Inflammatory macrophage (primary cell): ENCODE results near the gene PDS5A.
A peak's percentile ranks its signal among the peaks of the same experiment; 100 is the strongest.
"Not testable (repeated sequence)": the region's sequence is repeated elsewhere in the genome, so short reads cannot be mapped to it uniquely, and the experiment has no call there.

Experiments used
- DNase-seq, 2 donors: peaks; one replicate each; pipeline ENCODE4 v3.0.0-alpha.2; 2020 to 2022
- total RNA-seq, 18 experiments: gene quantifications; one replicate each; lab custom pipeline; 2026; ENCODE audit warnings: mixed read lengths in 6 of 18, inconsistent platforms in 2 of 18; lab: John Stamatoyannopoulos, UW

PDS5A gene, protein sequence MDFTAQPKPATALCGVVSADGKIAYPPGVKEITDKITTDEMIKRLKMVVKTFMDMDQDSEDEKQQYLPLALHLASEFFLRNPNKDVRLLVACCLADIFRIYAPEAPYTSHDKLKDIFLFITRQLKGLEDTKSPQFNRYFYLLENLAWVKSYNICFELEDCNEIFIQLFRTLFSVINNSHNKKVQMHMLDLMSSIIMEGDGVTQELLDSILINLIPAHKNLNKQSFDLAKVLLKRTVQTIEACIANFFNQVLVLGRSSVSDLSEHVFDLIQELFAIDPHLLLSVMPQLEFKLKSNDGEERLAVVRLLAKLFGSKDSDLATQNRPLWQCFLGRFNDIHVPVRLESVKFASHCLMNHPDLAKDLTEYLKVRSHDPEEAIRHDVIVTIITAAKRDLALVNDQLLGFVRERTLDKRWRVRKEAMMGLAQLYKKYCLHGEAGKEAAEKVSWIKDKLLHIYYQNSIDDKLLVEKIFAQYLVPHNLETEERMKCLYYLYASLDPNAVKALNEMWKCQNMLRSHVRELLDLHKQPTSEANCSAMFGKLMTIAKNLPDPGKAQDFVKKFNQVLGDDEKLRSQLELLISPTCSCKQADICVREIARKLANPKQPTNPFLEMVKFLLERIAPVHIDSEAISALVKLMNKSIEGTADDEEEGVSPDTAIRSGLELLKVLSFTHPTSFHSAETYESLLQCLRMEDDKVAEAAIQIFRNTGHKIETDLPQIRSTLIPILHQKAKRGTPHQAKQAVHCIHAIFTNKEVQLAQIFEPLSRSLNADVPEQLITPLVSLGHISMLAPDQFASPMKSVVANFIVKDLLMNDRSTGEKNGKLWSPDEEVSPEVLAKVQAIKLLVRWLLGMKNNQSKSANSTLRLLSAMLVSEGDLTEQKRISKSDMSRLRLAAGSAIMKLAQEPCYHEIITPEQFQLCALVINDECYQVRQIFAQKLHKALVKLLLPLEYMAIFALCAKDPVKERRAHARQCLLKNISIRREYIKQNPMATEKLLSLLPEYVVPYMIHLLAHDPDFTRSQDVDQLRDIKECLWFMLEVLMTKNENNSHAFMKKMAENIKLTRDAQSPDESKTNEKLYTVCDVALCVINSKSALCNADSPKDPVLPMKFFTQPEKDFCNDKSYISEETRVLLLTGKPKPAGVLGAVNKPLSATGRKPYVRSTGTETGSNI (N-terminal part only)
- total RNA-seq, result 96.8 to 236 (median 182) reads per million in 18 experiments

DNA sequence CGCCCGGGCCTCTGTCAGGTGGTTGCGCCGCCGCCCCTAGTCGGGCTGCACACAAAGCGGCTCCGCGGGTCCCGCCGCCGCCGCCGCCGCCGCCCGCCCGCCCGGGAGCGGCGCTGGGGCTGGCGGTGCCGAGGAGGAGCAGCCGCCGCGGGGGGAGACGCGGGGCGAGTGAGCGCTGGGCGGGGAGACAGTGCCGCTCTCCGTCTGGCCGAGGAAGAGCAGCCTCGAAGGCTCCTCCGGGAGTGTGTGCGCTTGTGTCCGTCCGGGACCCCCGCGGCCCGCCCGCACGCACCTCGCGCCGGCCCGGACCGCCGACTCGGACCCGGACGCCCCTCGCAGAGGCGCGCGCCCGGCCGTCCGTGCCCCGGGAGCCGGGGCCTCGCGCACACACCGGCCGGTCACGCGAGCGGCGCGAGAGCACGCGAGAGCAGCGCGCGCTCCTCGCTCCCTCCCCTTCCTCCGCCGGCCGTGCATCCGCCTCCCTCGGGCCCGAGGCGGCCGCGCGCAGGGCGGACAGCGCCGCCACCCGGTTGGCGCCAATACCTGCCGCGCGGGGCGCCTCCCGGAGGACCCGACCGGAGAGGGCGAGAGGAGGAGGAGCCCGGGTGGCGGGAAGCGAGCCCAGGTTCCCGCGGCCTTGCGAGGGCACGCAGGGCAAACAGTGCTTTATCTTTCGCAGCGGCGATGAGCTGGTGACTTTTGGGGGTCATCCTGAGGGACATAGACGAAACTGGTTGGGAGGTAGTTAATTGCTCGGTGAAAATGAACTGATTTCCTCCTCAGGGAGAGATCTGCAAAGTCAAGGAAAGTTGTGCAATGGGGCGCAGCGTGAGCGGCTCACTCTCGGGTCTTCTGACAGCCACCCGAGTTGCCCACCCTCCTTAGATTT lies at the start of gene PDS5A:
PDS5A (minus strand) TSS at position 423 of the 889 bp plus-strand sequence. CDS start 1,334 bp downstream, outside the sequence.
- peak; percentile 94 for DNase-seq

DNA sequence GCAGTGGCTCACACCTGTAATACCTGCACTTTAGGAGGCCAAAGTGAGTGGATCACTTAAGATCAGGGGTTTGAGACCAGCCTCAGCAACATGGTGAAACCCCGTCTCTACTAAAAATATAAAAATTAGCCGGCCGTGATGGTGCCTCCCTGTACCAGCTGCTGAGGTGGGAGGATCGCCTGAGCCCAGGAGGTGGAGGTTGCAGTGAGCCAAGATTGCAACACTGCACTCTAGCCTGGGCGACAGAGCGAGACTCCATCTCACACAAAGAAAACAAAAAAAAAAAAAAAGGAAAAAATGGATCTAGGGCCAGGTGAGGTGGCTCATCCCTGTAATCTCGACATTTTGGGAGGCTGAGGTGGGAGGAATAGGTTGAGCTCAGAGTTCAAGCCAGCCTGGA lies 46.3 kb upstream of the PDS5A start:
- DNase-seq, result not testable (repeated sequence)

DNA sequence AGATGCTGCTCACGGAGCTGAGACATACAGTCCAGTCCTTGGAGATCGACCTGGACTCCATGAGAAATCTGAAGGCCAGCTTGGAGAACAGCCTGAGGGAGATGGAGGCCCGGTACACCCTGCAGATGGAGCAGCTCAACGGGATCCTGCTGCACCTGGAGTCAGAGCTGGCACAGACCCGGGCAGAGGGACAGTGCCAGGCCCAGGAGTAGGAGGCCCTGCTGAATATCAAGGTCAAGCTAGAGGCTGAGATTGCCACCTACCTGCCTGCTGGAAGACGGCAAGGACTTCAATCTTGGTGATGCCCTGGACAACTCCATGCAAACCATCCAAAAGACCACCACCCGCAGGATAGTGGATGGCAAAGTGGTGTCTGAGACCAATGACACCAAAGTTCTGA lies 43.4 kb upstream of the PDS5A start:
- DNase-seq, result not testable (repeated sequence)

DNA sequence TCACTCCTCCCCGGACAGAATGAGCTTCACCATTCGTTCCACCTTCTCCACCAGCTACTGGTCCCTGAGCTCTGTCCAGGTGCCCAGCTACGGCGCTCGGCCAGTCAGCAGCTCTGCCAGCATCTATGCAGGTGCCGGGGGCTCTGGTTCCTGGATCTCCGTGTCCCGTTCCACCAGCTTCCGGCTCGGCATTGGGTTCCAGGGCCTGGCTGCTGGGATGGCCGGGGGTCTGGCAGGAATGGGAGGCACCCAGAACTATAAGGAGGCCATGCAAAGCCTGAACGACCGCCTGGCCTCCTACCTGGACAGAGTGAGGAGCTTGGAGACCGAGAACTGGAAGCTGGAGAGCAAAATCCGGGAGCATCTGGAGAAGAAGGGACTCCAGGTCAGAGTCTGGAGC lies 42.5 kb upstream of the PDS5A start:
- no peak for DNase-seq

DNA sequence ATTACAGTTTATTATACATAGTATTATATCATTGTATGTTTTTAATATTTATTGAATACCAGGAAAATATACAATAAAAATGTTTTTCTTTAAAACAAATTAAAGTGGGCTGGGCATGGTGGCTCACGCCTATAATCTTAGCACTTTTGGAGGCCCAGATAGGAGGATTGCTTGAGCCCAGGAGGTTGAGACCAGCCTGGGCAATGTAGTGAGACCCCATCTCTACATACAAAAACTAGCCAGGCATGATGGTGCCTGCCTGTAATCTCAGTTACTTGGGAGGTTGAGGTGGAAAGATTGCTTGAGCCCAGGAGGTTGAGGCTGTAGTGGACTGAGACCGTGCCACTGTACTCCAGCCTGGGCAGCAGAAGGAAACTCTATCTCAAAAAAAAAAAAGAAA lies 38.3 kb upstream of the PDS5A start:
- DNase-seq, result no peak

DNA sequence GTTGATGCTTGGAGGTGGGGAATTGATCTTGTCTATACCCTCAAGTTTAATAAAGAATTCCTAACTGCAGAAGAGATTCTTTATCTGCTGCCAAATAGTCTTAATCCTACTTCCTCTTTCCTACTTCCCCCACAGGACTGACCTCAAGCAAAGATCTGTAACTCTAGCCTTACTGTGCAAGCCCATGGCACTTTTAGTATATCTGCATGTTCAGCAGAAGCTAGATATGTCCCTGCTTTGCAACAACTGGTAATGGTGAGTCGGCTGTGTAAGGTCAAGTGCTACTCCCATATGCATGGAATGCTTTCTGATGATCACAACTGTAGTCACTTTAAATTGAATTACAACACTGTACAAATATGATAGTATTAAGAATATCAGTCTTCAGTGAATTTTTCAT lies 26.3 kb upstream of the PDS5A start:
- peak; percentile 89 to 91 for DNase-seq

DNA sequence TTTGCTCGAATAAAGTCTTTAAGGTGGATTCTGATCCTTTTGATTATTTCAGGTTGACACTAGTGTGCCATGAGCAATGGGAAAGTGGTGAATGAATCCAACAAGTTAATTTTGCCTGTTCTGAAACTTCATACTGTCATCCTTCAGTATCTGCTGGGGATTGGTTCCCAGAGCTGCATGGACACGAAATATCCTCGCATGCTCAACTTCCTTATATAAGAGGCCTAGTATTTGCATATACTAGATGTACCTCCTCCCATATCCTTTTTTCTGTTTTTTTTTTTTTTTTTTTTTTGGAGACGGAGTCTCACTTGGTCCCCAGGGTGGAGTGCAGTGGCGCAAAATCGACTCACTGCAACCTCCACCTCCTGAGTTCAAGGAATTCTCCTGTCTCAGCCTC lies 23.0 kb upstream of the PDS5A start:
- peak; percentile 29 to 43 for DNase-seq

DNA sequence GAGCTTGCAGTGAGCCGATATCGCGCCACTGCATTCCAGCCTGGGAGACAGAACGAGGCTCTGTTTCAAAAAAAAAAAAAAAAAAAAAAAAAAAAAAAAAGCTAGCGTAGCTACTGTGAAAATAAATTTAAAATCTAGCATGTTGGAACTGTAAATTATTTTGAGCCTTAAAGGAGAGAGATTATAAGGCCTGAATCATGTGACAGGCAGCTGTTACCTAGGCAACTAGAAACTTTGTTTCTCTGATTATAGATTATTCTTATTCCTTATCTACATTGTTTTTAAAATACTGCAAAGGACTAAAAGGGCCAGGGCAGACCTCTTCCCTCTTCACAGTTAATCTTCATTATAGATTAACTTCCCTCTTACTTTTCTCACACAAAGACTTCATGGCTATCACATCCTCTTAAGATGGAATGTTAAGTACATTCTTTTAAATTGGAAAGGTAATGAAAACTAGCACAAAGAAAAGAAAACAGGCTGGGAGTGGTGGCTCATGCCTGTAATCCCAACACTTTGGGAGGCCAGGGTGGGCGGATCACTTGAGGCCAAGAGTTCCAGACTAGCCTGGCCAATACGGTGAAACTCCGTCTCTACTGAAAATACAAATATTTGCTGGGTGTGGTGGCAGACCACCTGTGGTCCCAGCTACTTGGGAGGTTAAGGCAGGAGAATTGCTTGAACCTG lies 21.1 kb upstream of the PDS5A start:
- no peak for DNase-seq

DNA sequence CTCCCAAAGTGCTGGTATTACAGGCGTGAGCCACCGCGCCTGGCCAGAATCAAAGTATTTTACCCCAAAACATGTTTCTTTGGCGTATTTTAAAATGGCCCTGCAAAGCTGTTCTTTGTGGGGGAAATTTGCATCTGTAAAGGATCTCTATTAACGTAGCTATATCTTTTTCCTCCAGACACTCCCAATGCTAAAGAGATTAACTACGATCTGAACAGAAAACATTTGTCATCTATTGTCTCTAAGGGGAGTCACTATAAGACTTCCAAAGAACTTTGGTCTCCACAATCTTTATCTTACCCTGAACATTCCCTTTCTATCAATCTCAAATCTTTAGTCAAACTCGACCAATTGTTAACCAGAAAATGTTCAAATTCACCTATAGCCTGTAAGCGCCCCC lies 19.1 kb upstream of the PDS5A start:
- no peak for DNase-seq

DNA sequence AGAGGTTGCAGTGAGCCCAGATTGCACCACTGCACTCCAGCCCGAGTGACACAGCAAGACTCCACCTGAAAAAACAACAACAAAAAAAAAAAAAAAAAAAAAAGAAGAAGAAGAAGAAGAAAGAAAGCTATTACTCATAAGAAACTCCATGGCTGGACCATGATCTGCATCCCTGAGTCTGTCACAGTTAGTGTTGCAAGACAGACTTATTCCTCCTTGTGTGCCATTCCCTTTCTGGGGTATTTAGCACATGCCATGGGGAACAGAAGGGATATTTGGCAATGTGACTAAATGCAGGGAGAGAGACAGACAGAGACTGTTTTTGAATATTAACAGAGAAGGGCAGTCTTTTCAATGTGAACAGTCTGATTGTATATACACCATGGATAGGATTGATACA lies 16.7 kb upstream of the PDS5A start:
- DNase-seq, result peak; percentile 19 to 30

DNA sequence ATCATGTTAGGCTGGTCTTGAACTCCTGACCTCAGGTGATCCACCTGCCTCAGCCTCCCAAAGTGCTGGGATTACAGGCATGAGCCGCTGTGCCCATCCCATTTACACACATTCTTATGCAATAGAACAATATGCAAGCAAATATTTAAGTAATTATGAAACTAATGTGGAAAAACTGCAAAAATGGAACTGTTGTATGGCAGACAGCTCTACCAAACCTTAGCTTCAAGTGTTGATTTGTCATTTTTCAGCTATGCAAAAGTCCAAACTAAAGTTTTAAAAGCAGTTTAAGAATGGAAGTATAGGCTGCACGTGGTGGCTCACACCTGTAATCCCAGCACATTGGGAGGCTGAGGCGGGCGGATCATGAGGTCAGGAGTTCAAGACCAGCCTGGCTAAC lies 11.7 kb upstream of the PDS5A start:
- DNase-seq, result not testable (repeated sequence)

DNA sequence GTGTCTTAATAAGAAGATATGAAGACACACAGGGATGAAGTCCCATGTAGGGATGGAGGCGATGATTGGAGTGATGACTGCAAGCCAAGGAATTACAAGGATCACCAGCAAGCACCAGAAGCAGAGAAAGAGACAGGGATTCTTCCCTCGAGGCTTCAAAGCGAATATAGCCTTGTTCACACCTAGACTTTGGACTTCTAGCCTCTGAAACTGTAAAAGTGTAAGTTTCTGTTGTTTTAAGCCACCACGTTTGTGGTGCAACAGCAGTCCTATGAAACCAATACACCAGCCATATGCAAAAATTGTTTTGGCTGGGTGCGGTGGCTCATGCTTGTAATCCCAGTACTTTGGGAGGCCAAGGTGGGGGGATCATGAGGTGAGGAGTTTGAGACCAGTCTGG lies 9.8 kb upstream of the PDS5A start:
- no peak for DNase-seq

DNA sequence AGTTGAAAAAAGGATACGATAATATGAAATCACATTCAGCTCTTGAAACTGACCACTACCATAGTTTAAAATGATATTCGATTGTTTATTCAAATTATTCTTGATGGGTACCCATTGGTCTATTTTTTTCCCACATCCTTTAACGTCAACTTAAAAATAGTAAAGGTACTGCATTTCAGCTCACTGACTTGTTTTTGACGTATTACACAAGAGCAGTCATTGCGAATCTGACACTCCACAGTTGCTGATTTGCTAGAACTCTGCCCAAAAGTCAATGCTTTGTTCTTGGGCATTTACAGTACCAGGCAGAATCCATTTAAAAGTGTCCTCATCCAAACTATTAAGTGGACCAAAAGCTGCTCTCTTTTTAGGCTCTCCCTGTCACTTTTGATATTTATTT lies 1.2 kb upstream of the PDS5A start:
- DNase-seq, result no peak

DNA sequence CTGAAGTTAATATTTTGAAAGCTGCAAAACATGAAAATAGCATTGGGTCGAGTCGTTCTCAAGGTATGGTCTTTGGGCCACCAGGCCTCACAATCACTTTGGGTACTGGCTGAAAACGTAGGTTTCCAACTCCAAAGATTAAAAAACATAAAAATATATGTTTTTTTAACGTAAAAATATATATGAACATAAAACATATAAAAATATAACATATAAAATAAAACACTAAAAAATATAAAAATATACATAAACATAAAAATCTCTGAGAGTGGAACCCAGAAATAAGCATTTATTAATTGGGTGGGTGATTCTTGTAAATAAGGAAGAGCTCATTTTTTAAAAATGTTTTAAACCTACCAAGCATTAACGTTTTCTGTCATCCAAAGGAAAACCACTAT lies 666 bp upstream of the PDS5A start:
- no peak for DNase-seq

DNA sequence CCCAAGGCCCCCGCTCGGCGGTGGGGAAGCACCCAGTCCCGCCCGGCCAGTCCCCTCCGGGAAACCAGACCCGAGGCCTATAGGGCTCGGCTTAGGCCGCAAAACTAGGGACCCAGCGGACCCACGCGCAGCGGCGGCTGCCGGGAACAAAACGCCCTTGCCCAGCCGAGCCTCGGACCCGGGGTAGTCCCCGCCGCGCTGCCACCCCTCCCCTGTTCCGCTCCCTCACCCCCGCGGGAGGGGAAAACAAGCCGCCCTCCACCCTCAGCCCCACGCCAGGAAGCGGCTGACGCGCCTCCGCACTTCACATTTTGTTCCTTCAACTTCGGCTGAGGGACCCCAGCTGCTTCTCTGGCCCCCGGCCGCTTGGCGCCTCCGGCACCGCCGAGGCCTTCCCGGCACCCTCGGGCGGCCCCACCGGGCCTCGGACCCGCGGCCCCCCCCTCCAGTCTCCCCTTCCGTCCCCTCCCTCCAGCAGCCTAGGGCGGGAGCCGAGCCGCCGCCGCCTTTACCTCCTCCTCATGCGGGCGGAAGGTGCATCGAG lies 694 bp downstream of the PDS5A start:
- peak in 1 of 2 donors; percentile 35 for DNase-seq

DNA sequence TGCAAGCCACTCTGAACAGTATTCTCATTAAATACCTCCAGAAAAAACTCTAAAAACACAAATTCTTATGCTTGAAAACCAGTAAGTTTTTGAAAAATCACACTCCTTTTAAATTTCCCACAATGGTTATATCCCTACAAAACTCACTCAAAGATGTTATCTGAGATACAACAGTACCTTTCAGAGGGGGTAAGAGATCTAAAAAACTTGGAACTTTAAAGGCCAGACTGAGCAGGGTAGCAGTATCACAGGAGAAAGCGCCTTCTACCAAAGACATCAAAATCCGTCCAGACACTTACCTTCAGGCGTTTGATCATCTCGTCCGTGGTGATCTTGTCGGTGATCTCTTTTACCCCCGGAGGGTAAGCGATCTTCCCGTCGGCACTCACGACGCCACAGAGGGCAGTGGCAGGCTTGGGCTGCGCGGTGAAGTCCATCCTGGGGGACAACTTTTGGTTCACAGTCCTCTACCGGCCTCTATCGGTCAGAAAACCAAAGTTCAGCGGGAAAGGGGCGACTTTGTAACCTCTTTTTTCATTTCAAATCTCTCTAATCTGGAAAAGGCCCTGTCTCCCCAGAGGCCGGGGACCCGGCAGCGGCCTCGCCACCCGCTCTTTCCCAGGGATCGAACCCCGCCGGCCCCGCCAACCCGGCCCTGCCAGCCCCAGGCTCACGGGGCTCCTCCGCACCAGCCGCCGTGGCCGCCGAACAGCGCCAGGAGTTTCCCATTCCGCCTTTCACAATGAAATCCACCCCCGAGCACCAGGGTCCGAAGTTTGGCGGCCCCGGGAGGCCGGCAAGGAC lies 1.4 kb downstream of the PDS5A start:
- DNase-seq, result peak; percentile 82 to 83

DNA sequence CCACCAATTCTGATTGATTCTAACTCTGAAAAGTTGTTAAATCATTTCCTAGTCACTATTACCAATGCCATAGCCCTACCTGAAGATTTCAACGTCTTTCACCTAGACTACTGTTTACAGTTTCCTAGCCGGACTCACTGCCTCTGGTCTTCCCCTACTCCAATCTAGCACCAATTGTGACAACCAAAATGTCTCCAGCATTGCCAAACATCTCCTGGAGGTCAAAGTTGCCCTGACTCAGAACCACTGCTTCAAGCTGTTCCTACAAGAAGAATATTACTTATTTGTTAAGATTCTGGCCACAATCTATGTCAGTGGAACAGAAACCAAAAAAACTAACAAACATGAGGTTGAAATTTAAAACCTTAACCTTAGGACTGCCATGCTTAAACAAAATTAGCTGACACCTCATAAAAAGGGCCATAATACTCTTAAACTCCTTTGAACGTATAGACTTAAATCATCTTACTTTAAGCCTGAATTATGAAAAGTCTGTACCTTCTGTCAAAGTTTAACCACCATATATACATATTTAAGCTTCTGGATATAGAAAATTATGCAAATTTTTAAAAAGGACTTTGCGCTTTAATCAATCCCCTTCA lies 2.1 kb downstream of the PDS5A start:
- DNase-seq, result peak in 1 of 2 donors; percentile 2

DNA sequence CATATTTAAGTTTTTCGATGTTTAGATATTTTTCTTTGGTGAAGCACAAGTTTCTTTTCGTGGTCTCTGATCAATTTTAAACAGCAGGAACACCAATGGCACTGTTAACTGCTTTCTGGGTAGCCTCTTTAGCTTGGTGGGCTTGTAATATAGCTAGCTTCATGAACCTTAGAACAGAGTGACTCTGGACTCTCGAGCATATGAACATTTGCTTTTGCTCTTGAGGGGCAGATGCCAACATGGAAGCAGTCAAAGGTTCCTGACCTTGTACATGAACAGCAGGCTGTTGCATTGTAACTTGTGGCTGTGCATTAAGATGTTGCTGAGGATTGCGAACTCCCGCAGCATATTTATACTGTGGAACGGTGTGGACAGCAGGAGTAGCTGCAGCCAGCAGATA lies 4.7 kb downstream of the PDS5A start:
- DNase-seq, result not testable (repeated sequence)
